Epithelial cell of esophagus (primary cell): ENCODE data around the gene SUMO3.

ENCODE experiments used
- DNase-seq: peaks from one replicate; pipeline ENCODE4 v3.0.0; 2010; ENCODE audit warnings: low read depth
- H3K4me3 ChIP-seq: 2 replicates; pipeline ENCODE4 v1.5.1; 2011; ENCODE audit warnings: mild to moderate bottlenecking, low read length, control low read depth
- CTCF ChIP-seq: IDR thresholded peaks from 2 replicates; pipeline ENCODE4 v1.5.1; 2011; ENCODE audit warnings: low read depth, mild to moderate bottlenecking, low read length, control low read depth, inconsistent platforms; ENCODE audit not compliant: insufficient read depth; ENCODE audit errors: missing control alignments

Gene SUMO3

GRCh38 chr21:44853601-44854390 is 35.9 kb upstream of the SUMO3 start:
- TF ChIP-seq CTCF = no peak
- DNase-seq = no peak
- no peak overlapping the region for H3K4me3 ChIP-seq

DNA sequence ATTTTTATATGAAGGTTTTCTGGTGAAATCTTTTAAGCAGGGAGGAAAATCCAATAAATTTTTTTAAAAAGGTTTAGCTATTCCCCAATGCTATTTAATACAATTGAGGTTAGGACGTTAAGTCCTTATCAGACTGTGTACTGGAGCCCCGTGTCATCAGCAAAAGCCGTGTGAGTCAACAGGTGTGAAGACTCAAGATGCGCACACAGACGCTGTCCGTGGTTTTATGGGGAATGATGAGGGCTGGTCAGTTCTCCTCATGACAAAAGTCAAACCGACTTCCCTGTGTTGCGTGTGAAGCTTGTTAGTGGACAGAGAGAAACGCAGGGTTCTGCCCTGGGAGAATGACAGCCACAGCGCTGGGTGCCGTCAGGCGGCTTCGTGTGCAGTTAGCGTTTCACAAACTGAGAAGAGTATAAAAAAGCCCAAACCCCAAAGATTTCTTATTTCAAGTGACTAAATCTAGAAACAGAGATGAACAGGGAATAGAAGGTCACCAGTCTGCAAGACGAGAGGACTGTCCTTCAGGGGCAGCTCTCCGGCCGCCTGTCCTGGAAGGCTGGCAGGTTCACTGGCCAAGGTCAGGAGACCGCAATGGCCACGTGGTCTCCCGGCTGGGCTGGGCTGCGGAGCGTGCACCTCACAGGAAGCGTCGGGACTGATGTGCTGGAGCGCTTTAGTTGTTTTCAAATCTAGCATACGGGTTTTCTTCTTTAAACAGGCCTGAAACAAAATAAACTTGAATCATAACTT is 33.2 kb upstream of the SUMO3 start:
- no peak overlapping the region for H3K4me3 ChIP-seq
- no peak for DNase-seq
- TF ChIP-seq CTCF = no peak

- no peak overlapping the region for H3K4me3 ChIP-seq
- no peak for TF ChIP-seq CTCF
- DNase-seq = no peak
Observed at GRCh38 chr21:44850208-44850800, 32.4 kb upstream of the SUMO3 start.

DNA sequence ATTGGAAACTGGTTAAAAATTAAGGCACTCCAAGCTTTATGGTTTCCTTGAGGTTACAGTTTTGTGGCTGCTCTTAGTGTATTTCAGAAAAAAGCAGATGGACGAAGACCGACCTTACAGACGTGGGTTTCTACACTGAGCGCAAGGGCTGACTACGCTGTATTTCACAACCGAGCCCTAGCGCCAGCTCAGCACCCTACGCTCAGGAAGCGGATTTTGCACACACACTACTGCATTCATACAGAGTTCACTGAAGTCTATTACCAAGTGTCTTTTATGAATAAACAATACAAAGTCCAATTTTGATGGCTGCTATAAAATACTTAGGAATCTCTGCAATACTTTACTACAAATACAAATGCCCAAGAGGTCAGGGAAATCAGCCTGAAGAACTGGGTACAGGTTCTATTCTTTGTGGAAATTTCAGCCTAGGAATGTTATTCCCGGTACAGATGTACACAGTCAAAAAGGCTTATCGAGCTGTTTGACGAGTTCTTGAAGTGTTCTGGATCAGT is 31.8 kb upstream of the SUMO3 start:
- no peak for TF ChIP-seq CTCF
- DNase-seq = no peak
- no peak overlapping the region for H3K4me3 ChIP-seq

DNA sequence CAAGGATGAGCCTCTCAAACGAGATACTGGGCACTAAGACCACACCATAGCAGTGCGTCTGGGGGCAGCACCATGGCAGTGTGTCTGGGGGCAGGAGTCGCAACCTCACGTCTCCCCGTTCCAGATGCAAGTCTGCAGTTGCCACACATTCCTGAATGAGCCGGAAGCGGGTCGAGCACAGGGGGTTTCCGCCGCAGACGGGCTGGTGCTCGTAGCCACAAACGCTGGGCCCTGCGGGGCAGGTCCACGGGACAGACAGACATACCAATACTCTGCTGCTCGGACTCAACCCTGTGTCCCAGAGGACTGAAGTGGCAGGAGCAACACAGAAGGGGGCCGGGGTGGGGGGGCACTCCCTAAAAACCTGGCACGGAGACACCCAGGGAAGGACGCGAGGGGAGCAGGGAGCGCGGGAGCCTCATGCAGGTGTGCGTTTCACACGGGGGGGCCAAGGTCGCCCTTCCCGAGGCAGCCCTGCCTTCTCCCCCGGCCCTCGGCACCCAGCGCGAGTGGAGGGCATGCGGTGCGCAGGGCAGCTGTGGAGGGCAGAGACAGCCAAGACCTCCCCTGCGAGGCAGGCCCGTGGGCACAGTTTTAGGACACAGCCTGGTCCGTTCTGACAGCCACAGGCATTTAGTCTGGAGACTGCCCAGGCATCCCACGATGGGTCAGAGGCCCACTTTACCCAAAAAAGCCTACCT is 31.1 kb upstream of the SUMO3 start:
- TF ChIP-seq CTCF = no peak
- DNase-seq = no peak
- no peak overlapping the region for H3K4me3 ChIP-seq

- DNase-seq = no peak
- H3K4me3 ChIP-seq = no peak overlapping the region
- TF ChIP-seq CTCF = no peak
Observed at GRCh38 chr21:44847261-44848056, 29.6 kb upstream of the SUMO3 start.
